ENCODE results near the gene PTPRA.

- TF ChIP-seq CTCF (IDR thresholded peaks at IDR 0.05; ENCODE audit: extremely low read depth in 1 of 2, insufficient read depth in 1 of 2, low read depth in 1 of 2, low read length in 2 of 2) (no peak), EZH2 (IDR thresholded peaks at IDR 0.05; ENCODE audit: borderline replicate concordance, low read depth, low read length, severe bottlenecking) (no peak), POLR2AphosphoS5 (IDR thresholded peaks at IDR 0.05; ENCODE audit: insufficient read depth, low read depth, low read length) (no peak)
Measured at GRCh38 chr20:3084283-3084985, 211.2 kb downstream of the PTPRA start, which contains the start of gene AVP.

Data from endothelial cell of umbilical vein (primary cell).